Measurements from ENCODE around the gene MPP1. TPM values are rescaled to one million over a fixed set of nuclear protein-coding genes. Genes with fewer than 3 reads are reported as not detected.

The MPP1 gene
- total and polyA plus RNA-seq, 2 donors (not counting 3 experiments of a cell fraction or from before 2014, with no cell fraction given): 22.1 to 32.3 TPM

DNA sequence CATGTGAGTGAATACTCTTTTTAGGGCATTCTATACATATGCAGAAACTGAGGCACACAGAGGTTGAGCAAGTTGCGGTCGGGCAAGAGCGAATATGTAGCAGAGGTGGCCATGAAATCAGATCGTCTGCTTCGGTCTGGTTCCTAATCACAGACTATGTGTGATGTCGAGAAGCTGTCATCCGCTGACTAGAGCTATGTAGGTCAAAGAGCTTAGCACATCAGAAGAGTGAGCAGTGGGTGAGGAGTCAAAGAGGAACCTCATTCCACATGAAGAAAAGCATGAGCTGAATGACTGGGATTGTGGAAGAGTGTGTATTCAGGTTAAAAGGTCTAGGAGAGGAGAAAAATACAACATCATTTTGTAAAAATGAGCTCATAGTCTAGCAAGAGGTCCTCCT lies 73.4 kb downstream of the MPP1 start:
- dilution Hi-C loops (cut with MboI; ENCODE audit: extremely low pct_ligation_motif_present, low sequenced_read_pairs): no loop called here
- POLR2A ChIA-PET: no interaction called here

More for the DNA sequence above, 73.4 kb downstream of the MPP1 start:
- Histone ChIP-seq H3K9me3 (replicated peaks; ENCODE audit: control insufficient read depth, insufficient read depth, low read length) (no peaks in the 10 kb centered on the region), H3K4me2 (ENCODE audit: insufficient read depth, low read length) (no peak overlapping the region), H3K79me2 (ENCODE audit: control insufficient read depth, insufficient read depth, low read length) (no peaks in the 10 kb centered on the region), H3K27me3 (ENCODE audit: control insufficient read depth in 2 of 2, insufficient read depth in 2 of 2, low read length in 2 of 2) (no peaks in the 10 kb centered on the region), H3K4me3 (replicated peaks in 1 of 3; ENCODE audit: insufficient read depth in 1 of 3, low read depth in 1 of 3, low read length in 3 of 3) (no peak overlapping the region), H3K4me1 (ENCODE audit: control insufficient read depth, extremely low read depth, insufficient read depth, low read length) (peaks cover 95% of the 10 kb centered on the region), H4K20me1 (replicated peaks; ENCODE audit: control insufficient read depth, extremely low read depth, insufficient read depth, low read length) (no peaks in the 10 kb centered on the region), H3K27ac (ENCODE audit: insufficient read depth, low read depth, low read length) (no peak overlapping the region), H2AFZ (ENCODE audit: low read depth, low read length) (no peak overlapping the region), H3K9me1 (replicated peaks; ENCODE audit: control insufficient read depth, extremely low read depth, insufficient read depth, low read length) (no peaks in the 10 kb centered on the region), H3K9ac (replicated peaks; ENCODE audit: extremely low read depth, insufficient read depth, low read length) (no peak overlapping the region), H3K36me3 (ENCODE audit: control insufficient read depth in 2 of 2, extremely low read depth in 1 of 2, insufficient read depth in 2 of 2, low read length in 2 of 2) (no peaks in the 10 kb centered on the region)
- TF ChIP-seq JUN (IDR thresholded peaks at IDR 0.05; ENCODE audit: borderline replicate concordance, insufficient read depth, insufficient read length, low read depth) (no peak), POLR2AphosphoS5 (IDR thresholded peaks at IDR 0.05; ENCODE audit: insufficient read depth, low read depth, low read length) (no peak), GATA2 (IDR thresholded peaks at IDR 0.05; ENCODE audit: insufficient read depth, insufficient read length, low read depth, low read length) (no peak), FOS (IDR thresholded peaks at IDR 0.05; ENCODE audit: borderline replicate concordance, insufficient read depth, low read length) (no peak), EZH2 (IDR thresholded peaks at IDR 0.05; ENCODE audit: borderline replicate concordance, low read depth, low read length, severe bottlenecking) (no peak), POLR2A (IDR thresholded peaks at IDR 0.05; ENCODE audit: low read depth, low read length) (no peak), MYC (IDR thresholded peaks at IDR 0.05; ENCODE audit: low read depth, low read length) (no peak)
- TF ChIP-seq, protein P1, sequence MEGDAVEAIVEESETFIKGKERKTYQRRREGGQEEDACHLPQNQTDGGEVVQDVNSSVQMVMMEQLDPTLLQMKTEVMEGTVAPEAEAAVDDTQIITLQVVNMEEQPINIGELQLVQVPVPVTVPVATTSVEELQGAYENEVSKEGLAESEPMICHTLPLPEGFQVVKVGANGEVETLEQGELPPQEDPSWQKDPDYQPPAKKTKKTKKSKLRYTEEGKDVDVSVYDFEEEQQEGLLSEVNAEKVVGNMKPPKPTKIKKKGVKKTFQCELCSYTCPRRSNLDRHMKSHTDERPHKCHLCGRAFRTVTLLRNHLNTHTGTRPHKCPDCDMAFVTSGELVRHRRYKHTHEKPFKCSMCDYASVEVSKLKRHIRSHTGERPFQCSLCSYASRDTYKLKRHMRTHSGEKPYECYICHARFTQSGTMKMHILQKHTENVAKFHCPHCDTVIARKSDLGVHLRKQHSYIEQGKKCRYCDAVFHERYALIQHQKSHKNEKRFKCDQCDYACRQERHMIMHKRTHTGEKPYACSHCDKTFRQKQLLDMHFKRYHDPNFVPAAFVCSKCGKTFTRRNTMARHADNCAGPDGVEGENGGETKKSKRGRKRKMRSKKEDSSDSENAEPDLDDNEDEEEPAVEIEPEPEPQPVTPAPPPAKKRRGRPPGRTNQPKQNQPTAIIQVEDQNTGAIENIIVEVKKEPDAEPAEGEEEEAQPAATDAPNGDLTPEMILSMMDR (IDR thresholded peaks at IDR 0.05; ENCODE audit: extremely low read depth in 1 of 2, insufficient read depth in 1 of 2, low read depth in 1 of 2, low read length in 2 of 2): no peak
- TF ChIP-seq, protein P2, sequence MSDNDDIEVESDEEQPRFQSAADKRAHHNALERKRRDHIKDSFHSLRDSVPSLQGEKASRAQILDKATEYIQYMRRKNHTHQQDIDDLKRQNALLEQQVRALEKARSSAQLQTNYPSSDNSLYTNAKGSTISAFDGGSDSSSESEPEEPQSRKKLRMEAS (IDR thresholded peaks at IDR 0.05; ENCODE audit: insufficient read depth, insufficient read length): no peak
- no peak for DNase-seq (ENCODE audit: low read depth, low spot score)
- no peak for FAIRE-seq
- BruUV-seq (replicated peaks): no TSS peak
- intact Hi-C loops (cut with micrococcal nuclease): no loop called here
- CTCF ChIA-PET: interaction anchor here (0.6 to 4.7 kb wide), 2 partner anchors 12 to 17 kb away, joined by 4 to 26 read pairs; no protein-coding TSS in a partner anchor
